Stomach (tissue), 4 donors: ENCODE measurements around the gene MIS12.

Experiments
- POLR2A ChIP-seq, 4 donors: fragments of 450-650 bp; IDR thresholded peaks; one replicate each; pipeline ENCODE4 v1.6.1; 2016; ENCODE audit warnings: antibody characterized with exemption in 4 of 4, control low read depth in 2 of 4, mild to moderate bottlenecking in 1 of 4, moderate library complexity in 1 of 4
- POLR2AphosphoS5 ChIP-seq, 3 donors: sonication (generic); formaldehyde crosslinking; IDR thresholded peaks; one replicate each; pipeline ENCODE4 v1.6.1; 2016; ENCODE audit warnings: antibody characterized with exemption in 3 of 3
- TF ChIP-seq, protein P1 (sequence below), 7 experiments: fragments of 450-650 bp in 4 of 7; fragments of 200-600 bp in 3 of 7; sonication (generic) in 3 of 7; IDR thresholded peaks; one replicate each; pipeline ENCODE4 v1.5.1; 2016 to 2019; ENCODE audit warnings: antibody characterized with exemption in 7 of 7, control low read depth in 2 of 7, mild to moderate bottlenecking in 1 of 7

- TF ChIP-seq, protein P1, sequence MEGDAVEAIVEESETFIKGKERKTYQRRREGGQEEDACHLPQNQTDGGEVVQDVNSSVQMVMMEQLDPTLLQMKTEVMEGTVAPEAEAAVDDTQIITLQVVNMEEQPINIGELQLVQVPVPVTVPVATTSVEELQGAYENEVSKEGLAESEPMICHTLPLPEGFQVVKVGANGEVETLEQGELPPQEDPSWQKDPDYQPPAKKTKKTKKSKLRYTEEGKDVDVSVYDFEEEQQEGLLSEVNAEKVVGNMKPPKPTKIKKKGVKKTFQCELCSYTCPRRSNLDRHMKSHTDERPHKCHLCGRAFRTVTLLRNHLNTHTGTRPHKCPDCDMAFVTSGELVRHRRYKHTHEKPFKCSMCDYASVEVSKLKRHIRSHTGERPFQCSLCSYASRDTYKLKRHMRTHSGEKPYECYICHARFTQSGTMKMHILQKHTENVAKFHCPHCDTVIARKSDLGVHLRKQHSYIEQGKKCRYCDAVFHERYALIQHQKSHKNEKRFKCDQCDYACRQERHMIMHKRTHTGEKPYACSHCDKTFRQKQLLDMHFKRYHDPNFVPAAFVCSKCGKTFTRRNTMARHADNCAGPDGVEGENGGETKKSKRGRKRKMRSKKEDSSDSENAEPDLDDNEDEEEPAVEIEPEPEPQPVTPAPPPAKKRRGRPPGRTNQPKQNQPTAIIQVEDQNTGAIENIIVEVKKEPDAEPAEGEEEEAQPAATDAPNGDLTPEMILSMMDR (IDR thresholded peaks at IDR 0.05): no peak
- TF ChIP-seq POLR2AphosphoS5 (IDR thresholded peaks at IDR 0.05) (no peak), POLR2A (IDR thresholded peaks at IDR 0.05) (no peak)
These were observed 22.4 kb downstream of the MIS12 start for GRCh38 chr17:5508810-5509209.
